HCT116 (cell line): ENCODE data around the gene ERICH6. TPM values are rescaled to one million over a fixed set of nuclear protein-coding genes. Genes with fewer than 3 reads are reported as not detected.

Source experiments
- ATAC-seq: fragments of 200-7000 bp; cut with Tn5 transposase; 2 replicates; pipeline ENCODE4 v1.9.1; 2020; ENCODE audit warnings: mild to moderate bottlenecking, moderate library complexity
- BruUV-seq: library from RNA; stranded (reverse); fragments of 400-500 nt; replicated peaks from 2 replicates; lab custom pipeline; 2021; lab: Mats Ljungman, UMichigan
- CTCF ChIA-PET: fragments of 300-600 bp; sonication (Branson Sonifier 250); formaldehyde crosslinking; loops from one replicate; lab custom pipeline; 2021; ENCODE audit warnings: antibody characterized with exemption; lab: Charles Lee
- POLR2A ChIA-PET: fragments of 300-600, 350-600 bp; sonication (Branson Sonifier 250); formaldehyde crosslinking; loops from one replicate; lab custom pipeline; 2021; ENCODE audit warnings: antibody characterized with exemption; lab: Charles Lee
- RAD21 ChIA-PET, 2 experiments: fragments of 300-600 bp; sonication (Branson Sonifier 250); formaldehyde crosslinking; loops; one replicate each; lab custom pipeline; 2023; ENCODE audit warnings: low total read pairs in 2 of 2; ENCODE audit not compliant: uncharacterized antibody in 2 of 2, unreplicated experiment in 2 of 2, low non-redundant PET in 1 of 2; lab: Charles Lee
- DNase-seq: peaks from one replicate; pipeline ENCODE4 v3.0.0-alpha.2; 2010; ENCODE audit warnings: low read depth, low spot score
- H2AFZ ChIP-seq: fragments of 200-600 bp; shearing (Covaris generic), sonication (generic); 2 replicates; pipeline ENCODE4 v1.6.1; 2017; ENCODE audit warnings: low read depth, mixed run types, mixed read lengths, antibody characterized with exemption, low read length; ENCODE audit not compliant: poor library complexity, severe bottlenecking
- H3K27ac ChIP-seq: 2 replicates; pipeline ENCODE4 v1.5.1; 2012; ENCODE audit warnings: low read depth, low read length
- H3K27me3 ChIP-seq: fragments of 200-600 bp; sonication (generic); 2 replicates; pipeline ENCODE4 v1.6.1; 2016; ENCODE audit warnings: mixed run types, low read length, mixed read lengths; ENCODE audit not compliant: insufficient read depth
- H3K36me3 ChIP-seq, 2 experiments: fragments of 200-500 bp in 1 of 2; fragments of 200-600 bp in 1 of 2; sonication (Bioruptor generic) in 1 of 2; sonication (generic) in 1 of 2; 2 replicates each; pipeline versions ENCODE4 v1.5.1 to v1.6.1; 2014 to 2016; ENCODE audit warnings: low read length in 2 of 2, inconsistent platforms in 1 of 2, mixed read lengths in 1 of 2, mixed run types in 1 of 2; ENCODE audit not compliant: insufficient read depth in 2 of 2, control insufficient read depth in 1 of 2
- H3K4me1 ChIP-seq, 2 experiments: fragments of 200-600 bp in 1 of 2; sonication (generic) in 1 of 2; 2 replicates each; pipeline versions ENCODE4 v1.5.1 to v1.6.1; 2012 to 2017; ENCODE audit warnings: low read length in 2 of 2, inconsistent platforms in 1 of 2, mild to moderate bottlenecking in 1 of 2, mixed read lengths in 1 of 2, mixed run types in 1 of 2, moderate library complexity in 1 of 2; ENCODE audit not compliant: insufficient read depth in 2 of 2, control insufficient read depth in 1 of 2
- H3K4me2 ChIP-seq: fragments of 200-600 bp; sonication (generic); 2 replicates; pipeline ENCODE4 v1.6.1; 2017; ENCODE audit warnings: mixed run types, low read length, mixed read lengths
- H3K4me3 ChIP-seq, 2 experiments: fragments of 200-600 bp in 1 of 2; sonication (generic) in 1 of 2; replicated peaks in 1 of 2; 2 replicates each; pipeline ENCODE4 v1.5.1; 2011 to 2016; ENCODE audit warnings: low read length in 2 of 2, control low read depth in 1 of 2, low read depth in 1 of 2, mild to moderate bottlenecking in 1 of 2, mixed read lengths in 1 of 2, mixed run types in 1 of 2
- H3K79me2 ChIP-seq: fragments of 200-600 bp; sonication (generic); 2 replicates; pipeline ENCODE4 v1.6.1; 2017; ENCODE audit warnings: mild to moderate bottlenecking, mixed run types, low read length, moderate library complexity, mixed read lengths; ENCODE audit not compliant: insufficient read depth
- H3K9ac ChIP-seq: fragments of 200-600 bp; sonication (generic); 2 replicates; pipeline ENCODE4 v1.6.1; 2016; ENCODE audit warnings: low read length, mixed read lengths
- H3K9me2 ChIP-seq: fragments of 200-600 bp; sonication (generic), shearing (Covaris generic); 2 replicates; pipeline ENCODE4 v1.6.1; 2017; ENCODE audit warnings: mixed run types, mild to moderate bottlenecking, moderate library complexity; ENCODE audit not compliant: insufficient read depth
- H3K9me3 ChIP-seq, 2 experiments: fragments of 200-500 bp in 1 of 2; fragments of 200-600 bp in 1 of 2; sonication (Bioruptor generic) in 1 of 2; sonication (generic) in 1 of 2; 2 replicates each; pipeline ENCODE4 v1.6.1; 2014 to 2017; ENCODE audit warnings: low read length in 2 of 2, mixed read lengths in 2 of 2, inconsistent platforms in 1 of 2, low read depth in 1 of 2, mild to moderate bottlenecking in 1 of 2, mixed run types in 1 of 2, moderate library complexity in 1 of 2; ENCODE audit not compliant: control insufficient read depth in 1 of 2, insufficient read depth in 1 of 2
- H4K20me1 ChIP-seq: fragments of 200-600 bp; sonication (generic), shearing (Covaris generic); 2 replicates; pipeline ENCODE4 v1.6.1; 2017; ENCODE audit warnings: mixed run types, mild to moderate bottlenecking, moderate library complexity; ENCODE audit not compliant: insufficient read depth
- ATF3 ChIP-seq: IDR thresholded peaks from 2 replicates; pipeline ENCODE4 v1.6.1; 2012
- CBX3 ChIP-seq: IDR thresholded peaks from 2 replicates; pipeline ENCODE4 v1.6.1; 2012; ENCODE audit warnings: low read depth
- CTCF ChIP-seq, 3 experiments: fragments of 200-600 bp in 1 of 3; sonication (generic) in 1 of 3; IDR thresholded peaks in 2 of 3; conservative IDR thresholded peaks in 1 of 3; 2 replicates each; pipeline ENCODE4 v1.5.1; 2012 to 2017; ENCODE audit warnings: low read depth in 2 of 3, low read length in 2 of 3, antibody characterized with exemption in 1 of 3, borderline replicate concordance in 1 of 3, control low read depth in 1 of 3, mild to moderate bottlenecking in 1 of 3, mixed read lengths in 1 of 3, mixed run types in 1 of 3, moderate library complexity in 1 of 3; ENCODE audit not compliant: insufficient read depth in 1 of 3
- EGR1 ChIP-seq: IDR thresholded peaks from 2 replicates; pipeline ENCODE4 v1.6.1; 2012; ENCODE audit warnings: low read depth
- FOSL1 ChIP-seq: IDR thresholded peaks from 2 replicates; pipeline ENCODE4 v1.6.1; 2012; ENCODE audit warnings: low read depth
- JUND ChIP-seq: IDR thresholded peaks from 2 replicates; pipeline ENCODE4 v1.6.1; 2012
- MAX ChIP-seq: IDR thresholded peaks from 2 replicates; pipeline ENCODE4 v1.6.1; 2012
- POLR2A ChIP-seq: IDR thresholded peaks from 2 replicates; pipeline ENCODE4 v1.7.0; 2011; ENCODE audit warnings: borderline replicate concordance; ENCODE audit not compliant: insufficient read depth, insufficient read length; ENCODE audit errors: extremely low read depth
- RAD21 ChIP-seq: IDR thresholded peaks from 2 replicates; pipeline ENCODE4 v1.6.1; 2012; ENCODE audit warnings: low read depth, mild to moderate bottlenecking
- SP1 ChIP-seq: IDR thresholded peaks from 2 replicates; pipeline ENCODE4 v1.6.1; 2012; ENCODE audit warnings: low read depth
- TCF7L2 ChIP-seq: IDR thresholded peaks from 2 replicates; pipeline ENCODE4 v1.7.0; 2011; ENCODE audit warnings: borderline replicate concordance, inconsistent platforms; ENCODE audit not compliant: insufficient read depth, insufficient read length; ENCODE audit errors: extremely low read depth
- YY1 ChIP-seq: IDR thresholded peaks from 2 replicates; pipeline ENCODE4 v1.6.1; 2011; ENCODE audit warnings: low read length, low read depth, moderate library complexity, mild to moderate bottlenecking; ENCODE audit not compliant: insufficient replicate concordance; ENCODE audit errors: extremely low read depth
- ZFX ChIP-seq: fragments of 450-650 bp; IDR thresholded peaks from 2 replicates; pipeline ENCODE4 v1.6.1; 2017
- ZNF274 ChIP-seq: fragments of 200-500 bp; sonication (Bioruptor generic); IDR thresholded peaks from 2 replicates; pipeline ENCODE4 v1.6.1; 2014; ENCODE audit warnings: mild to moderate bottlenecking, low read depth, low read length, inconsistent platforms
- intact Hi-C: fragments of 100-400 bp; cut with micrococcal nuclease; formaldehyde crosslinking; loops from 2 replicates; pipeline ENCODE4 v1.10.0; 2022
- total RNA-seq: library from RNA; stranded (reverse); gene quantifications from one replicate; pipeline ENCODE4 v1.2.1, GENCODE V29; 2021; ENCODE audit not compliant: unreplicated experiment
- TF ChIP-seq, protein P1 (sequence below): IDR thresholded peaks from 2 replicates; pipeline ENCODE4 v1.6.1; 2011; ENCODE audit warnings: mild to moderate bottlenecking, low read length, moderate library complexity; ENCODE audit not compliant: insufficient replicate concordance; ENCODE audit errors: extremely low read depth
- TF ChIP-seq, protein P2 (sequence below): IDR thresholded peaks from 2 replicates; pipeline ENCODE4 v1.6.1; 2012; ENCODE audit warnings: low read depth

ERICH6 gene
- total RNA-seq, 1 experiment from 2014 or later: not detected

- no peak for TF ChIP-seq SP1
- no peak for TF ChIP-seq TCF7L2
- no peak for TF ChIP-seq EGR1
- no peak for TF ChIP-seq ZNF274
- no peak for TF ChIP-seq ATF3
Observed at GRCh38 chr3:150620002-150620689, 83.6 kb downstream of the ERICH6 start (continued).

DNA sequence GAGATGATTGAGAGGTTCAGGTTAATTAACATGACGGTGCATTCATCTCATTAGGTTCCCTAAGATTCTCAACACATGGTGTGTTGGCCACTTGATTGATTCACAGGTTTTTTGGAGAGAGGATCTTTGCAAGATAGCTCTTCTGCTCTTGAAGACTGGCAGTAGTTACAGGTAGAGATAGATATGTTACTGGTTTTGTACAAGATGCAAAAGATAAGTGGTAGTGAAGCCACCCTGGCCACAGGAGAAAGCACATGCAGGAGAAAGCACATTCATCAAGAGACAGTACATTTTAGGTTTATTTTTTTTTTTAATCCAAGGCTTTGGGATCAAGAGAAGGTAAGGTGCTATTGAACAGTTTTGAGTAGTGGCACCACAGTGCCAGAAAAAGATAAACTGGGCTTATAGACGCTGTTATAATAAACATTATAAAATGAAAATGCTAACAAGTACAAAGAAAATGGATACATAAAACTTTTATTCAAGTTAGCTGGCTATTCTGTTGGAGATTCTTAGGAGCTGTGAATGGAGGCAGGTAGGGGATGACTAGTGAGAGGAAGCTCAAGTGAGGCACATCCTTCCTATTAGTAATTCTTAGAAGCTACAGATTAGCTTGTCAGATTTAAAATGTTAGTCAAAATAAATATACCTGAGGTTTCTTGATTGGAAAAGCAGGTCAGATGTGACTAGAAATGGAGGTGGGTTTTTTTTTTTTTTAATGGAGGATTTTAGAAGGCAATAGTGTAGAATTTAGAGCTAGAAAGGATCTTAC, 89.8 kb downstream of the ERICH6 start:
- H4K20me1 ChIP-seq: peaks cover 7% of the 10 kb centered on the region; the same call in 1 of the 2 replicates
- TF ChIP-seq ZFX (no peak), YY1 (no peak), ZNF274 (no peak), CTCF (IDR thresholded peaks at IDR 0.05 in 2 of 3, conservative IDR thresholded peaks at IDR 0.05 in 1 of 3; ENCODE audit: borderline replicate concordance in 1 of 3, insufficient read depth in 1 of 3, low read depth in 2 of 3, low read length in 2 of 3) (no peak), FOSL1 (no peak), JUND (no peak), RAD21 (no peak), MAX (no peak), POLR2A (no peak), CBX3 (no peak)
- TF ChIP-seq, protein P1, sequence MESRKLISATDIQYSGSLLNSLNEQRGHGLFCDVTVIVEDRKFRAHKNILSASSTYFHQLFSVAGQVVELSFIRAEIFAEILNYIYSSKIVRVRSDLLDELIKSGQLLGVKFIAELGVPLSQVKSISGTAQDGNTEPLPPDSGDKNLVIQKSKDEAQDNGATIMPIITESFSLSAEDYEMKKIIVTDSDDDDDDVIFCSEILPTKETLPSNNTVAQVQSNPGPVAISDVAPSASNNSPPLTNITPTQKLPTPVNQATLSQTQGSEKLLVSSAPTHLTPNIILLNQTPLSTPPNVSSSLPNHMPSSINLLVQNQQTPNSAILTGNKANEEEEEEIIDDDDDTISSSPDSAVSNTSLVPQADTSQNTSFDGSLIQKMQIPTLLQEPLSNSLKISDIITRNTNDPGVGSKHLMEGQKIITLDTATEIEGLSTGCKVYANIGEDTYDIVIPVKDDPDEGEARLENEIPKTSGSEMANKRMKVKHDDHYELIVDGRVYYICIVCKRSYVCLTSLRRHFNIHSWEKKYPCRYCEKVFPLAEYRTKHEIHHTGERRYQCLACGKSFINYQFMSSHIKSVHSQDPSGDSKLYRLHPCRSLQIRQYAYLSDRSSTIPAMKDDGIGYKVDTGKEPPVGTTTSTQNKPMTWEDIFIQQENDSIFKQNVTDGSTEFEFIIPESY: no peak
- TF ChIP-seq, protein P2, sequence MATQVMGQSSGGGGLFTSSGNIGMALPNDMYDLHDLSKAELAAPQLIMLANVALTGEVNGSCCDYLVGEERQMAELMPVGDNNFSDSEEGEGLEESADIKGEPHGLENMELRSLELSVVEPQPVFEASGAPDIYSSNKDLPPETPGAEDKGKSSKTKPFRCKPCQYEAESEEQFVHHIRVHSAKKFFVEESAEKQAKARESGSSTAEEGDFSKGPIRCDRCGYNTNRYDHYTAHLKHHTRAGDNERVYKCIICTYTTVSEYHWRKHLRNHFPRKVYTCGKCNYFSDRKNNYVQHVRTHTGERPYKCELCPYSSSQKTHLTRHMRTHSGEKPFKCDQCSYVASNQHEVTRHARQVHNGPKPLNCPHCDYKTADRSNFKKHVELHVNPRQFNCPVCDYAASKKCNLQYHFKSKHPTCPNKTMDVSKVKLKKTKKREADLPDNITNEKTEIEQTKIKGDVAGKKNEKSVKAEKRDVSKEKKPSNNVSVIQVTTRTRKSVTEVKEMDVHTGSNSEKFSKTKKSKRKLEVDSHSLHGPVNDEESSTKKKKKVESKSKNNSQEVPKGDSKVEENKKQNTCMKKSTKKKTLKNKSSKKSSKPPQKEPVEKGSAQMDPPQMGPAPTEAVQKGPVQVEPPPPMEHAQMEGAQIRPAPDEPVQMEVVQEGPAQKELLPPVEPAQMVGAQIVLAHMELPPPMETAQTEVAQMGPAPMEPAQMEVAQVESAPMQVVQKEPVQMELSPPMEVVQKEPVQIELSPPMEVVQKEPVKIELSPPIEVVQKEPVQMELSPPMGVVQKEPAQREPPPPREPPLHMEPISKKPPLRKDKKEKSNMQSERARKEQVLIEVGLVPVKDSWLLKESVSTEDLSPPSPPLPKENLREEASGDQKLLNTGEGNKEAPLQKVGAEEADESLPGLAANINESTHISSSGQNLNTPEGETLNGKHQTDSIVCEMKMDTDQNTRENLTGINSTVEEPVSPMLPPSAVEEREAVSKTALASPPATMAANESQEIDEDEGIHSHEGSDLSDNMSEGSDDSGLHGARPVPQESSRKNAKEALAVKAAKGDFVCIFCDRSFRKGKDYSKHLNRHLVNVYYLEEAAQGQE: no peak

More for the DNA sequence above, 89.8 kb downstream of the ERICH6 start:
- no peak overlapping the region for H3K4me2 ChIP-seq
- H3K9ac ChIP-seq: no peak overlapping the region
- no peaks in the 10 kb centered on the region for H3K9me2 ChIP-seq
- DNase-seq (no peak), ATAC-seq (no peak)
- no peak overlapping the region for H3K27ac ChIP-seq
- POLR2A ChIA-PET: interaction anchor here (0.5 to 0.7 kb wide), 2 partner anchors 11 to 476 kb away, joined by 4 to 6 read pairs; no protein-coding TSS in a partner anchor
- no peaks in the 10 kb centered on the region for H3K27me3 ChIP-seq
- CTCF ChIA-PET: no interaction called here
- H3K79me2 ChIP-seq: peaks cover 80% of the 10 kb centered on the region
- no peaks in the 10 kb centered on the region for H3K36me3 ChIP-seq
- no peak overlapping the region for H3K4me3 ChIP-seq
- RAD21 ChIA-PET: no interaction called here
- no peaks in the 10 kb centered on the region for H3K4me1 ChIP-seq
- intact Hi-C loops: no loop called here
- no peak overlapping the region for H2AFZ ChIP-seq
- BruUV-seq: no TSS peak
- H3K9me3 ChIP-seq: no peaks in the 10 kb centered on the region
